Activated CD8-positive, alpha-beta memory T cell treated with anti-CD3 and anti-CD28 coated beads, Interleukin-2, amount 50 U/mL, for 24 hours (primary cell): ENCODE data around the gene UBE2N.
"Not testable (repeated sequence)": the region's sequence is repeated elsewhere in the genome, so short reads cannot be mapped to it uniquely, and the experiment has no call there.

Experiments used
- DNase-seq: peaks from one replicate; pipeline ENCODE4 v3.0.0-alpha.2; 2020; ENCODE audit errors: extremely low read depth

UBE2N gene

DNA sequence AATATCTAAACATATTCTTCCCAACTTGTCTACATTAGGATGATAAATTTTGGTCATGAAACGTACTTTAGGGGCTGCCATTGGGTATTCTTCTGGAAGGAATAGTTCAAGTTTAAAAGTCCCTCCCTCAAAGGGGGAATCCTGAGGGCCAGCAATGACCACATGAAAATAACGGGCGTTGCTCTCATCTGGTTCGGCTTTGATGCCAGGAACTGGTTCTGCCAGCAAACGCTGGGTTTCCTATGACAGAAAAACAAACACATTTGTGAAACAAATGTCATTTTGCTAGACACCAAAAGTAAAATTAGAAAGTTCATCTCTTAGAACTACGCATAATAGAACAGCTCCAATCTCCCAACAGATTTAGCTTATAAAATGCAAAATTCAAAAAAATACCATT, 30.7 kb downstream of the UBE2N start:
- not testable (repeated sequence) for DNase-seq

GRCh38 chr12:93409343-93410187, 32.2 kb downstream of the UBE2N start:
- DNase-seq, result not testable (repeated sequence)

GRCh38 chr12:93408813-93409212, 32.9 kb downstream of the UBE2N start:
- no peak for DNase-seq

DNA sequence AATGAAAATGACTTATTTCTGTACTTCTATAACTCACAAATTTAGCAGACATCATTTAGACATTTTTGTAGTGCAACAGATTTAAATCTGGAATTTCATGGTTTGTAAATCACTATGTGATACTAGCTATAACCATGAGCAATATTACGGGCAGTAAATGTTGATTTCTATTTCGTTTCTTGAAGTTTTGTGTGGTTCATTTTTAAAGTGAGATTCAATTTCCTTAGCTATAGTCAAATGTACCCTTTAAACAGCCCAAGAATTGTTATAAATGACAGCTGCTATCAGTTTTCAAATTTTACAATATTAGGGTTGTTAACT, 33.8 kb downstream of the UBE2N start:
- no peak for DNase-seq

DNA sequence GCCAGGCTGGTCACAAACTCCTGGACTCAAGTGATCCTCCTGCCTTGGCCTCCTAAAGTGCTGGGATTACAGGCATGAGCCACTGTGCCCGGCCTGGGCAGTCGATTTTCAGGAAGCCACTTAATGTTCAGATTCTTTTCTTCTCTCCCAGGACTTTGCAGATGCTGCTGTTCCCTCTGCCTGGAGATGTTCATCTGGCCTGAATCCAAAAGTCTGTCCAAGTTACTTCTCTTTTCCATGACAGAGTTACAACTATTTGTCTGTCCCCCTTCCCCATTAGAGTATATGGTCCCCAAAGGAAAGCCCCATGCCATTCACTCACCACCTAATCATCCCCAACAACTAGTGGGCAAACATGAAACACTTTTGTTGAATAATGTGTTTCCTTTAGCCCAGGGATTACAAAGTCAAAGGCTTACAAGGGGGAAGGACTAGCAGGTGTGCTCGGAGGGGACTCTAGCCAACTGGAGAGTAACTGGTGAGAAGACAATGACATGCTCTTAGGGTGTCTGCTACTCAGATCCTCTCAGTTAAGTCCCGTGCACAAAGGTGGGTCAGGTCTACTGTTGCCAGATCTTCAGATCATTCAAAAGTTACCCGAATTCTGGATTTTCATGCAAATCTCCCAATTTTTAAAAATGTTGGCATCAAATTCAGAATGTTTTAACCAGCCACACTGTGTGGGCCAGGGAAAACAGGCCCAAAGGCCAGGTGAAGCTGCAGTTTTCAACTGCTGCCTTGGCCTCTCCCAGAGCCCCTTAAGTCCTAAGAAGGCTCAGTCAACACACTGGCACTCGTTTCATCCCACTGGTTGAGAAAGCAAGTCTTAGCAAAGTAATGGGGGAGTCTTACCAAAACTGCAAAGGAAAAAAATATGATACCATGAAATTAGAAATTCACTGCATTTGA, 34.4 kb downstream of the UBE2N start:
- no peak for DNase-seq

DNA sequence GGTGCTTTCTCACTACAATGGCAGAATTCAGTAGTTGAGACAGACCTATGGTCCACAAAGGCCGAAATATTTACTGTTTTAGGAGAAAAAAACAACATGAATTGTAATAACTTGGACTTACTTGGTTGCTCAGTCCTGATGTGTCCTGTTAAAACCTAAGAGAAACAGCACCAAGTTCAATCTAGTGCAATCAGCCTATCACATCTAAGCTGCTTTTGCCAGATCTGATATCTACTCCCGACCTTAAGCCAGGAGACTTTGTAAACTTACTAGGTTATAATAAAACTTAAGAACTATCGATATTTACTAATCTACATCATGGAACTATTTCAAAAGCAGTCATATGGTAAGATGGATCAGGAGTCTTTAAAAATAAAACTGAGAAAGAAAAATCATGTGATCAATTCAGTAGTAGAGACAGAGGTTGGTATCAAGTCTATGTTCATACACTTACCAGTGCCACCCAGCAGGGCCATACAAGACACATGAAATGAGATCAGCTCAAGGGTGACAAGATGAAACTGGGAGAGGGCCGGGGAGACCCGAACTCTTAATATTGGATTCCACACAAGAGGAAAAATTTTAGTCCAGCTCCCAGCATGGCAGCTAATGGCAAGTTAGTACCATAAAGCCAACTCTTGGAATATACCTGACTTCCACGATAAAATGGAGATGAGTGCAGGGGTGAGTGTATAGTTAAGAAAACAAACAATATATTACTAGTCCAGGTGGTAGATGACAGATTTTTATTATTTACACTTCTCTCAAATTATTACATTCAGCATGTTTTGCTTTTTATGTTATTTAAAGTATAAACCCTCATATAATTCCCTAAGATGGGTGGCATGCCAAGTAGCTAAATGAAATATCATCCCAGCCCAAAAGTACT, 36.5 kb downstream of the UBE2N start:
- no peak for DNase-seq

GRCh38 chr12:93403988-93404803, 37.6 kb downstream of the UBE2N start:
- DNase-seq, result no peak

DNA sequence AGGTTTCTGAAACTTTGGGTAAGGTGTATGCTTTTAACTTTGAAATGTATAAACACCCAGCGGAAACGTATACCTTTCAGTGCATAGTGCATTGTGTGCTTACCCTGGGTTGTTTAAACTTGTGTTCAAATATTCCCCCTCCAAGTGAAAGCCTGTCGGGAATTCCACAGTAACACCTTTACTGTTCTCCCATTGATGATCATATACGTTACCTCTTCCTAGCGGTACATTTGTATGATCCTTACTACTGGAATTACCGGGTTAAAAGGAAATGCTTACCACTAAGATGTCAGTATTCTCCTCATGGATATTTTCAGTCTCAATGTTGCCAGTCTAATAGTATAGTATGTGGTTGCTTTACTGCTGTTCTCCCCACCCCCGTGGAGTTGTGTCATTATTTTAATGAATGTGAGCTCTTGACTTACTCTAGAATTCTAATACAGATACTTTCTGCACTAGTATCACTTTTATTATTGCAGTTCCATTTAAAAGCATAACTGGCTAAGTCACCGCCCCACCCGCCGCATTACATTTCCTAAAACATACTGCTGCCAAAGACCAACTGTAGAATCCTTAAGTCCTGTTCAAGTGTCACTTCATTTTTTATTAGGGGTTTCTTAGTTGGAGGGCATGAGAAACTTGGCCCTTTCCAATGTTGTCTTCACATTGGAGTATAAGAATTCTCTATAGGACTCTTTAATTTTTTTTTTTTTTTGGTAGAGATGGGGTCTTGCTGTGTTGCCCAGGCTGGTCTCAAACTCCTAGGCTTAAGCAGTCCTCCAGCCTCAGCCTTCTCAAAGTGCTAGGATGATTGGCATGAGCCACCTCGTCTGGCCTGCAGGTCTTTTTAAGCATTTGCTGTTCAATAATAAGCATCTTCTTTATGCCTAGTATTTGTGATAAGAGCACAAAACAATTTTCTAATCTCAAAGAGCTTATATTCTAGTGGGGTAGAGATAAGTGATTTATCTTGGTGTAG, 39.1 kb downstream of the UBE2N start:
- DNase-seq, result no peak

- DNase-seq, result not testable (repeated sequence)
Observed at GRCh38 chr12:93399183-93399863, 42.4 kb downstream of the UBE2N start.

GRCh38 chr12:93397412-93397811, 44.3 kb downstream of the UBE2N start:
- no peak for DNase-seq

- no peak for DNase-seq
Observed at GRCh38 chr12:93393425-93393824, 48.3 kb downstream of the UBE2N start.

- DNase-seq, result no peak
Observed at GRCh38 chr12:93390549-93391297, 51.0 kb downstream of the UBE2N start.

DNA sequence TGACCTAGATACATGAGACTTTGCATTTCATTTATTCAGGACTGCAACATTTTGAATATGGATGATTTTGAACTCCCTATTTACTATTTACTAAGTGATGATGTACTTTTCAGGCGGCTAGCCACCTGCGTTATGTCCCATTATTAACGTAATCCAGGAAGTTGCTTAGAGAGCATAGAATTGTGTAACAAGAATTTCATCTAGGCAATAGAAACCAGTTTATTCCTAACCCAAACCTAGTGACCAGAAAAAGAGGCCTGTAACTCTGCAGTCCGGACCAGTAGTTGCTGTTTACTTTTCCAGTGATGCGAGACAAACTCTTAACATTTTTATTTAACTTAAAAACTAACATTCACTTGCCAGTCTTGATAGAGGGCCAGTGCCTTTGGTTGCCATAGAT, 51.7 kb downstream of the UBE2N start:
- no peak for DNase-seq

DNA sequence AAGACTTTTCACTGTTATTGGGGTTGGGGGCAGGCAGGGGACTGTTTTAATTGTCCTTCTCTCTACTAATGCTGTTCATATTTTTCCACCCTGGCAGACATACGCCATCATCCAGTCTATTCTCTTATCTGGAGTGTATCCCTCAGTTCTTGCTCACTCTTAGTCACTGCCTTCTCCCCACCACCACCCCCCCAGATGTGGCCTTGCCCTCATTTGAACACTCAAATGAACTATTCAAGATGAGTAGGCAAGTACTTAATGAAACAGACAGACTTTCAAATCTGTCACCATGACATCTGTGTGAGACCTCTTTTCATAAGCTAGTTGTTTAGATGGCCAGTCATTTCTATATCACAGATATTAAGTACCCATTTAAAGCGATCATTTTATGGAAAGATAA, 54.0 kb downstream of the UBE2N start:
- DNase-seq, result no peak

- DNase-seq, result not testable (repeated sequence)
Observed at GRCh38 chr12:93381976-93382437, 59.7 kb downstream of the UBE2N start.

GRCh38 chr12:93381161-93381975, 60.4 kb downstream of the UBE2N start:
- DNase-seq, result no peak

GRCh38 chr12:93380480-93381121, 61.1 kb downstream of the UBE2N start:
- no peak for DNase-seq
